Ovary (tissue), 10 donors: Measurements from ENCODE around the gene CLSTN1. TPM values are rescaled to one million over a fixed set of nuclear protein-coding genes. Genes with fewer than 3 reads are reported as not detected.
A peak's percentile ranks its signal among the peaks of the same experiment; 100 is the strongest.

Experiments used
- DNase-seq, 5 donors: peaks; one replicate each; pipeline ENCODE4 v3.0.0-alpha.2; 2019 to 2020
- H3K27ac ChIP-seq, 2 donors: fragments of 200-600 bp; one replicate each; pipeline versions ENCODE4 v1.5.1 to v1.8.0; 2019 to 2022
- H3K27me3 ChIP-seq: fragments of 200-600 bp; one replicate; pipeline ENCODE4 v1.8.0; 2022
- H3K36me3 ChIP-seq: fragments of 200-600 bp; sonication (generic); one replicate; pipeline ENCODE4 v1.5.1; 2019
- H3K4me1 ChIP-seq: one replicate; pipeline ENCODE4 v1.8.1; 2013; ENCODE audit warnings: mild to moderate bottlenecking, moderate library complexity; ENCODE audit not compliant: insufficient read depth
- H3K4me3 ChIP-seq: fragments of 200-600 bp; sonication (generic); one replicate; pipeline ENCODE4 v1.5.1; 2017
- H3K9me3 ChIP-seq, 2 donors: fragments of 200-600 bp in 1 of 2; sonication (generic) in 1 of 2; one replicate each; pipeline versions ENCODE4 v1.5.1 to v1.8.1; 2013 to 2019; ENCODE audit warnings: mild to moderate bottlenecking in 1 of 2, moderate library complexity in 1 of 2
- CTCF ChIP-seq, 3 donors: fragments of 450-650 bp in 2 of 3; fragments of 200-600 bp in 1 of 3; IDR thresholded peaks; one replicate each; pipeline versions ENCODE4 v1.5.1 to v1.8.0; 2016 to 2022; ENCODE audit warnings: antibody characterized with exemption in 3 of 3, mild to moderate bottlenecking in 1 of 3
- EP300 ChIP-seq: sonication (generic); formaldehyde crosslinking; IDR thresholded peaks from one replicate; pipeline ENCODE4 v1.6.1; 2017; ENCODE audit warnings: antibody characterized with exemption
- POLR2A ChIP-seq: fragments of 450-650 bp; IDR thresholded peaks from one replicate; pipeline ENCODE4 v1.6.1; 2017; ENCODE audit warnings: antibody characterized with exemption, mild to moderate bottlenecking, moderate library complexity
- WGBS, 3 donors: extraction: QIAGEN DNeasy Blood & Tissue Kit in 1 of 3; methylation state at CpG; one replicate each; pipeline versions ENCODE4 v1.1.5 to v1.1.7; 2013 to 2017; 5-methylcytosine and 5-hydroxymethylcytosine counted together
- intact Hi-C, 4 donors: fragments of 100-400 bp; cut with DNase I; formaldehyde crosslinking; loops; one replicate each; pipeline versions ENCODE4 v1.11.0 to v1.15.1; 2022 to 2023
- long read RNA-seq, 3 donors: library from polyadenylated mRNA in 2 of 3; unstranded in 2 of 3; transcript quantifications; one replicate each; pipeline ENCODE4 v2.0.0 and lab custom pipeline, GENCODE V29; 2021 to 2026
- polyA plus RNA-seq, 2 donors: library from polyadenylated mRNA; stranded (reverse); fragments of 200-250 nt in 1 of 2; fragments of 350-450 nt in 1 of 2; fragmentation: Illumina TruSeq in 1 of 2; extraction: RNeasy Lipid Tissue Mini Kit (QIAGEN cat#74804) in 1 of 2; gene quantifications; one replicate each; pipeline ENCODE4 v1.2.3, GENCODE V29; 2013 to 2014
- total RNA-seq, 7 donors: library from RNA; depleted of rRNA in 2 of 7; stranded (reverse); fragments of >200 nt in 2 of 7; fragmentation: NEBNext Ultra II Directional in 3 of 7; extraction: Animal tissue kit (Norgen Biotek cat#: 25700) in 3 of 7; gene quantifications; one replicate each; pipeline versions ENCODE4 v1.1.0 to v1.2.4, GENCODE V29; 2016 to 2023
- donor health status: DM: no; HTN: no; CAD: no; lungs with moderate emphysema.
- donor health status: DM: no; HTN: no; CAD: no.
- donor health status: Bipolar disorder and iron deficiency.
- donor health status: DM: yes; HTN: yes; CAD: no.
- donor health status: DM: no; HTN: no; CAD: no.
- donor health status: DM: yes; HTN: yes; CAD: no.

Gene CLSTN1
- total RNA-seq (100 to 1,000 TPM in 5 of 7 donors, 10 to 100 TPM in 2; 70.5 to 145 (median 119) TPM), polyA plus RNA-seq (100 to 1,000 TPM in 1 of 2 donors, 10 to 100 TPM in 1; 84.3 to 110 TPM)
- long read RNA-seq, donor 1, full-length matches to known transcripts, result 1 of 143 reads
- long read RNA-seq, donor 1, partial matches to known transcripts, result 137 of 143 reads
- long read RNA-seq, donor 1, other reads (novel, unspliced or antisense), result 5 of 143 reads
- long read RNA-seq, donor 2, full-length matches to known transcripts, result 6 of 20 reads
- long read RNA-seq, donor 2, partial matches to known transcripts, result 7 of 20 reads
- long read RNA-seq, donor 2, other reads (novel, unspliced or antisense), result 7 of 20 reads
- long read RNA-seq, donor 3, full-length matches to known transcripts, result 94 of 246 reads
- long read RNA-seq, donor 3, partial matches to known transcripts, result 124 of 246 reads
- long read RNA-seq, donor 3, other reads (novel, unspliced or antisense), result 28 of 246 reads

- H3K27me3 ChIP-seq, result no peaks in the 10 kb centered on the region
- peak; percentile 93 to 95 (median 94) for DNase-seq
- H3K36me3 ChIP-seq, result no peaks in the 10 kb centered on the region
- no peaks in the 10 kb centered on the region for H3K4me1 ChIP-seq
- 1 to 2% (median 1%) methylated on average over 42 to 93 of the region's 93 CpGs for WGBS, 3 donors
- peak; percentile 46 for TF ChIP-seq POLR2A
- TF ChIP-seq EP300, result no peak
- H3K27ac ChIP-seq, result peak within 1 kb of the TSS; percentile 84 to 93
- peak within 1 kb of the TSS; percentile 94 for H3K4me3 ChIP-seq
- intact Hi-C loops, result no loop called here
- no peaks in the 10 kb centered on the region for H3K9me3 ChIP-seq
Measured at GRCh38 chr1:9823943-9824701, at the start of gene CLSTN1. CLSTN1 (minus strand) TSS chr1:9823965; CDS start chr1:9823733, 232 bp downstream.

- H3K27ac ChIP-seq, result no peak overlapping the region
- TF ChIP-seq POLR2A (no peak), CTCF (IDR thresholded peaks at IDR 0.05) (no peak), EP300 (no peak)
- H3K27me3 ChIP-seq, result no peaks in the 10 kb centered on the region
- no peak for DNase-seq
- H3K4me3 ChIP-seq, result no peak overlapping the region
- peaks cover 3% of the 10 kb centered on the region for H3K4me1 ChIP-seq
- intact Hi-C loops, result loop anchor here in 3 of 4 donors (5.0 to 10.0 kb wide), 3 partner anchors 69 to 551 kb away; partner anchors contain the start of genes LZIC (in 1 of the 3) and NMNAT1 (in 1 of the 3)
- 90 to 93% (median 92%) methylated on average over 5 of the region's 5 CpGs for whole genome bisulfite sequencing, 3 donors
- H3K36me3 ChIP-seq, result no peaks in the 10 kb centered on the region
- no peaks in the 10 kb centered on the region for H3K9me3 ChIP-seq
Measured at GRCh38 chr1:9873385-9873784, 49.6 kb upstream of the CLSTN1 start.

- intact Hi-C loops, result loop anchor here in 3 of 4 donors (5.0 to 10.0 kb wide), 3 partner anchors 70 to 552 kb away; partner anchors contain the start of genes LZIC (in 1 of the 3) and NMNAT1 (in 1 of the 3)
- no peak for TF ChIP-seq CTCF (IDR thresholded peaks at IDR 0.05)
- TF ChIP-seq EP300, result no peak
- TF ChIP-seq POLR2A, result no peak
Measured at GRCh38 chr1:9872430-9873165, 48.8 kb upstream of the CLSTN1 start.

GRCh38 chr1:9871707-9872425 is 48.1 kb upstream of the CLSTN1 start:
- no peak for DNase-seq
- no peaks in the 10 kb centered on the region for H3K27me3 ChIP-seq
- no peak overlapping the region for H3K4me3 ChIP-seq
- intact Hi-C loops, result loop anchor here in 3 of 4 donors (5.0 to 10.0 kb wide), 3 partner anchors 70 to 553 kb away; partner anchors contain the start of genes LZIC (in 1 of the 3) and NMNAT1 (in 1 of the 3)
- no peaks in the 10 kb centered on the region for H3K9me3 ChIP-seq
- H3K27ac ChIP-seq, result no peak overlapping the region
- 82 to 87% (median 85%) methylated on average over 20 of the region's 20 CpGs for WGBS, 3 donors
- peaks cover 3% of the 10 kb centered on the region for H3K4me1 ChIP-seq
- TF ChIP-seq POLR2A, result no peak
- TF ChIP-seq EP300, result no peak
- no peak for TF ChIP-seq CTCF (IDR thresholded peaks at IDR 0.05)
- H3K36me3 ChIP-seq, result no peaks in the 10 kb centered on the region

More at GRCh38 chr1:9872430-9873165, 48.8 kb upstream of the CLSTN1 start:
- no peaks in the 10 kb centered on the region for H3K36me3 ChIP-seq
- DNase-seq, result no peak
- 84 to 85% (median 85%) methylated on average over 9 to 11 of the region's 11 CpGs for WGBS, 3 donors
- no peaks in the 10 kb centered on the region for H3K27me3 ChIP-seq
- peaks cover 3% of the 10 kb centered on the region for H3K4me1 ChIP-seq
- H3K4me3 ChIP-seq, result no peak overlapping the region
- H3K27ac ChIP-seq, result no peak overlapping the region
- no peaks in the 10 kb centered on the region for H3K9me3 ChIP-seq
